Keratinocyte (primary cell): ENCODE measurements around the gene HCRT. TPM values are rescaled to one million over a fixed set of nuclear protein-coding genes. Genes with fewer than 3 reads are reported as not detected.

Source experiments
- DNase-seq: peaks from one replicate; pipeline ENCODE4 v3.0.0-alpha.2; 2011; ENCODE audit warnings: low read depth, missing footprints, low spot score
- FAIRE-seq: peaks from 2 replicates; lab custom pipeline; 2011; peaks lifted over from hg19 to GRCh38; lab: Jason Lieb, UNC
- H2AFZ ChIP-seq: 2 replicates; pipeline ENCODE4 v1.6.0; 2012; ENCODE audit warnings: low read length, control low read depth, inconsistent platforms; ENCODE audit not compliant: control insufficient read depth
- H3K27ac ChIP-seq: 2 replicates; pipeline ENCODE4 v1.5.1; 2011; ENCODE audit warnings: low read length; ENCODE audit not compliant: control insufficient read depth, insufficient read depth
- H3K27me3 ChIP-seq: 3 replicates; pipeline ENCODE4 v1.6.0; 2011; ENCODE audit warnings: low read length; ENCODE audit not compliant: control insufficient read depth, insufficient read depth; ENCODE audit errors: extremely low read depth
- H3K36me3 ChIP-seq, 2 experiments: 2 replicates in 1 of 2; 3 replicates in 1 of 2; pipeline ENCODE4 v1.5.1; 2011; ENCODE audit warnings: low read length in 2 of 2, mild to moderate bottlenecking in 1 of 2; ENCODE audit not compliant: control insufficient read depth in 2 of 2, insufficient read depth in 2 of 2; ENCODE audit errors: extremely low read depth in 1 of 2
- H3K4me1 ChIP-seq: 3 replicates; pipeline ENCODE4 v1.5.1; 2011; ENCODE audit warnings: low read length; ENCODE audit not compliant: control insufficient read depth, insufficient read depth; ENCODE audit errors: extremely low read depth
- H3K4me2 ChIP-seq: 3 replicates; pipeline ENCODE4 v1.6.0; 2011; ENCODE audit warnings: low read depth, low read length; ENCODE audit not compliant: control insufficient read depth, insufficient read depth; ENCODE audit errors: extremely low read depth
- H3K4me3 ChIP-seq, 3 experiments: fragments of 200-600 bp in 1 of 3; sonication (generic) in 1 of 3; 2 replicates in 2 of 3; 3 replicates in 1 of 3; pipeline ENCODE4 v1.5.1; 2011 to 2016; ENCODE audit warnings: low read length in 3 of 3, mild to moderate bottlenecking in 3 of 3, control low read depth in 2 of 3, inconsistent platforms in 1 of 3, low read depth in 1 of 3, mixed read lengths in 1 of 3, mixed run types in 1 of 3, moderate library complexity in 1 of 3; ENCODE audit not compliant: control insufficient read depth in 2 of 3, insufficient read depth in 2 of 3; ENCODE audit errors: extremely low read depth in 1 of 3
- H3K79me2 ChIP-seq: 2 replicates; pipeline ENCODE4 v1.6.0; 2012; ENCODE audit warnings: low read length; ENCODE audit not compliant: control insufficient read depth, insufficient read depth
- H3K9ac ChIP-seq: 3 replicates; pipeline ENCODE4 v1.6.0; 2011; ENCODE audit warnings: low read length; ENCODE audit not compliant: control insufficient read depth, insufficient read depth; ENCODE audit errors: extremely low read depth
- H3K9me1 ChIP-seq: 3 replicates; pipeline ENCODE4 v1.6.0; 2011; ENCODE audit warnings: low read length; ENCODE audit not compliant: control insufficient read depth, insufficient read depth; ENCODE audit errors: extremely low read depth
- H3K9me3 ChIP-seq: 2 replicates; pipeline ENCODE4 v1.5.1; 2012; ENCODE audit warnings: low read depth, low read length; ENCODE audit not compliant: control insufficient read depth
- H4K20me1 ChIP-seq: 3 replicates; pipeline ENCODE4 v1.6.0; 2011; ENCODE audit warnings: low read length; ENCODE audit not compliant: control insufficient read depth, insufficient read depth; ENCODE audit errors: extremely low read depth
- CTCF ChIP-seq, 3 experiments: IDR thresholded peaks in 1 of 3; conservative IDR thresholded peaks in 1 of 3; optimal IDR thresholded peaks in 1 of 3; 2 replicates in 2 of 3; 3 replicates in 1 of 3; pipeline versions ENCODE3 to v1.5.1; 2011; ENCODE audit warnings: low read length in 3 of 3, mild to moderate bottlenecking in 3 of 3, moderate library complexity in 2 of 3, control low read depth in 1 of 3, inconsistent platforms in 1 of 3; ENCODE audit not compliant: insufficient read depth in 2 of 3; ENCODE audit errors: extremely low read depth in 1 of 3
- EZH2 ChIP-seq: IDR thresholded peaks from one replicate; pipeline ENCODE4 v1.6.1; 2012; ENCODE audit warnings: inconsistent platforms, mild to moderate bottlenecking, low read length, moderate library complexity
- dilution Hi-C: fragments of 300-500 bp; cut with MboI; formaldehyde crosslinking; loops from one replicate; pipeline ENCODE4 v1.7.0; 2020; ENCODE audit warnings: low sequenced_read_pairs; ENCODE audit not compliant: extremely low pct_ligation_motif_present
- polyA plus RNA-seq, 5 experiments: library from polyadenylated mRNA; depleted of rRNA in 3 of 5; stranded (reverse) in 3 of 5; stranded (forward) in 1 of 5; unstranded in 1 of 5; fragments of >200 nt; gene quantifications; 1 replicate in 1 of 5; 2 replicates in 3 of 5; 3 replicates in 1 of 5; pipeline versions ENCODE4 v1.2.1 to v1.2.3, GENCODE V29; 2011 to 2012; ENCODE audit warnings: missing spikeins in 2 of 5, low read depth in 1 of 5, low replicate concordance in 1 of 5

HCRT gene
- polyA plus RNA-seq, 1 donor (not counting 4 experiments of a cell fraction or from before 2014, with no cell fraction given): not detected

- dilution Hi-C loops: no loop called here
- Histone ChIP-seq H3K9me3 (no peaks in the 10 kb centered on the region), H3K4me1 (no peaks in the 10 kb centered on the region), H3K9ac (no peak overlapping the region), H3K27me3 (peaks cover 15% of the 10 kb centered on the region), H3K9me1 (no peaks in the 10 kb centered on the region), H3K79me2 (no peaks in the 10 kb centered on the region), H2AFZ (no peak overlapping the region), H3K36me3 (no peaks in the 10 kb centered on the region), H3K4me3 (no peak overlapping the region), H3K27ac (no peak overlapping the region), H3K4me2 (no peak overlapping the region), H4K20me1 (no peaks in the 10 kb centered on the region)
- no peak for FAIRE-seq
- TF ChIP-seq CTCF (optimal IDR thresholded peaks at IDR 0.05 in 1 of 3, IDR thresholded peaks at IDR 0.05 in 1 of 3, conservative IDR thresholded peaks at IDR 0.05 in 1 of 3; ENCODE audit: extremely low read depth in 1 of 3, insufficient read depth in 2 of 3, low read length in 3 of 3): no peak
- no peak for TF ChIP-seq EZH2
- no peak for DNase-seq
These were observed 4.4 kb upstream of the HCRT start for GRCh38 chr17:42189651-42189965.

GRCh38 chr17:42188749-42189650, 3.7 kb upstream of the HCRT start:
- Histone ChIP-seq H3K9me1 (no peaks in the 10 kb centered on the region), H3K9me3 (no peaks in the 10 kb centered on the region), H4K20me1 (no peaks in the 10 kb centered on the region), H3K4me2 (no peak overlapping the region), H3K4me1 (peaks cover 3% of the 10 kb centered on the region), H3K27ac (no peak overlapping the region), H3K9ac (no peak overlapping the region), H3K79me2 (no peaks in the 10 kb centered on the region), H3K27me3 (peaks cover 20% of the 10 kb centered on the region), H2AFZ (no peak overlapping the region), H3K4me3 (no peak overlapping the region), H3K36me3 (no peaks in the 10 kb centered on the region)
- DNase-seq (no peak), FAIRE-seq (no peak)
- TF ChIP-seq CTCF (optimal IDR thresholded peaks at IDR 0.05 in 1 of 3, IDR thresholded peaks at IDR 0.05 in 1 of 3, conservative IDR thresholded peaks at IDR 0.05 in 1 of 3; ENCODE audit: extremely low read depth in 1 of 3, insufficient read depth in 2 of 3, low read length in 3 of 3) (no peak), EZH2 (no peak)
- dilution Hi-C loops: no loop called here
